CD4-positive, alpha-beta T cell (primary cell): ENCODE measurements around the gene USP12. TPM values are rescaled to one million over a fixed set of nuclear protein-coding genes. Genes with fewer than 3 reads are reported as not detected.

Source experiments
- ATAC-seq: fragments of 200-7000 bp; cut with Tn5 transposase; one replicate; pipeline ENCODE4 v1.10.0; 2022; ENCODE audit warnings: mild to moderate bottlenecking; ENCODE audit not compliant: poor library complexity
- CTCF ChIA-PET: fragments of 350-600 bp; sonication (Branson Sonifier 250); formaldehyde crosslinking; loops from one replicate; lab custom pipeline; 2021; ENCODE audit warnings: antibody characterized with exemption, inconsistent platforms; lab: Charles Lee
- POLR2A ChIA-PET: fragments of 350-600 bp; sonication (Branson Sonifier 250); formaldehyde crosslinking; loops from one replicate; lab custom pipeline; 2021; ENCODE audit warnings: antibody characterized with exemption, inconsistent platforms; lab: Charles Lee
- DNase-seq, 14 experiments: peaks; one replicate each; pipeline ENCODE4 v3.0.0-alpha.2; 2013 to 2020; ENCODE audit warnings: mixed read lengths in 2 of 14
- H3K27ac ChIP-seq, 2 donors: one replicate each; pipeline versions ENCODE4 v1.5.1 to v1.7.0; 2013; ENCODE audit warnings: low read length in 2 of 2, low read depth in 1 of 2, mild to moderate bottlenecking in 1 of 2
- H3K27me3 ChIP-seq, 2 experiments: 1 replicate in 1 of 2; 2 replicates in 1 of 2; pipeline versions ENCODE4 v1.6.1 to v1.7.0; 2013; ENCODE audit warnings: low read length in 2 of 2, control low read depth in 1 of 2, mild to moderate bottlenecking in 1 of 2, moderate library complexity in 1 of 2; ENCODE audit not compliant: insufficient read depth in 2 of 2, control insufficient read depth in 1 of 2
- H3K36me3 ChIP-seq: one replicate; pipeline ENCODE4 v1.6.1; 2013; ENCODE audit warnings: low read length, control low read depth; ENCODE audit not compliant: insufficient read depth
- H3K4me1 ChIP-seq: one replicate; pipeline ENCODE4 v1.6.1; 2013; ENCODE audit warnings: low read length, control low read depth; ENCODE audit not compliant: insufficient read depth
- H3K4me3 ChIP-seq: one replicate; pipeline ENCODE4 v1.5.1; 2013; ENCODE audit warnings: mild to moderate bottlenecking, low read length, moderate library complexity
- H3K9me3 ChIP-seq, 2 experiments: 1 replicate in 1 of 2; 2 replicates in 1 of 2; pipeline versions ENCODE4 v1.6.1 to v1.7.0; 2013; ENCODE audit warnings: low read length in 2 of 2, mild to moderate bottlenecking in 2 of 2, control low read depth in 1 of 2, moderate library complexity in 1 of 2; ENCODE audit not compliant: control insufficient read depth in 1 of 2, insufficient read depth in 1 of 2
- H3K27ac Mint-ChIP-seq: one replicate; pipeline ENCODE4 v1.8.0; 2020; ENCODE audit warnings: mixed read lengths
- H3K27me3 Mint-ChIP-seq: one replicate; pipeline ENCODE4 v1.8.0; 2021; ENCODE audit warnings: mixed read lengths
- H3K36me3 Mint-ChIP-seq: one replicate; pipeline ENCODE4 v1.8.0; 2021; ENCODE audit warnings: low read depth, mixed read lengths
- H3K4me1 Mint-ChIP-seq: one replicate; pipeline ENCODE4 v1.8.0; 2021; ENCODE audit warnings: low read depth, mixed read lengths
- H3K4me3 Mint-ChIP-seq: one replicate; pipeline ENCODE4 v1.8.0; 2020; ENCODE audit warnings: mild to moderate bottlenecking, mixed read lengths
- H3K9me3 Mint-ChIP-seq: one replicate; pipeline ENCODE4 v1.8.0; 2020; ENCODE audit warnings: mixed read lengths
- intact Hi-C, 2 experiments: fragments of 100-400 bp; cut with DNase I in 1 of 2; cut with micrococcal nuclease in 1 of 2; formaldehyde crosslinking; loops; one replicate each; pipeline versions ENCODE4 v1.15.1 to v1.9.0; 2023 to 2025; cut with DNase I, micrococcal nuclease
- total RNA-seq, 174 experiments: library from RNA in 2 of 174; stranded (reverse) in 2 of 174; gene quantifications; one replicate each; pipeline ENCODE4 v1.2.3 and lab custom pipeline; 2021 to 2026
- TF ChIP-seq, protein P1 (sequence below): fragments of 200-600 bp; IDR thresholded peaks from one replicate; pipeline ENCODE4 v1.8.0; 2022; ENCODE audit warnings: antibody characterized with exemption, mild to moderate bottlenecking

Gene USP12
- total RNA-seq, 2 experiments from 2014 or later, result 56.9 to 58.8 TPM

DNA sequence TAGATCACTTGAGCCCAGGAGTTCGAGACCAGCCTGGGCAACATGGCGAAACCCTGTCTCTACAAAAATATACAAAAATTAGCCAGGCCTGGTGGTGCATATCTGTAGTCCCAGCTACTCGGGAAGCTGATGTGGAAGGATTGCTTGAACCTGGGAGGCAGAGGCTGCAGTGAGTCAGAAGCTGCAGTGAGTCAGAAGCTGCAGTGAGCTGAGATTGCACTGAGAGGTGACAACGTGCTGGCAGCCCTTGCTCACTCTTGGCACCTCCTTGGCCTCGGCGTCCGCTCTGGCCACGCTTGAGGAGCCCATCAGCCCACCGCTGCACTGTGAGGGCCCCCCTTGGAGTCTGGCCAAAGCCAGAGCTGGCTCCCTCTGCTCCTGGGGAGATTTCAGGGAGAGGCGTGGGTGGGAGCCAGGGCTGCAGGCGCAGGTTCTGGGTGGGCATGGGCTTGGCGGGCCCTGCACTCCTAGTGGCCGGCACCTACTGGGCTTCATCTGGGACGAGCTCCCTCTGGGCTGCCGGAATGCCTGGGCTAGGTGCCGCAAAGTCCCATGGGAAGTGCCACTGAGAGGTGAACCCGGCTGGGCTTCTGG, 40.3 kb upstream of the USP12 start:
- Mint-ChIP-seq H3K9me3 (peaks cover 5% of the 10 kb centered on the region), H3K27ac (no peak overlapping the region), H3K4me3 (no peak overlapping the region), H3K4me1 (no peaks in the 10 kb centered on the region), H3K36me3 (peaks cover 5% of the 10 kb centered on the region), H3K27me3 (no peaks in the 10 kb centered on the region)
- ChIA-PET CTCF (no interaction called here), POLR2A (no interaction called here)
- DNase-seq, result no peak
- TF ChIP-seq, protein P1, sequence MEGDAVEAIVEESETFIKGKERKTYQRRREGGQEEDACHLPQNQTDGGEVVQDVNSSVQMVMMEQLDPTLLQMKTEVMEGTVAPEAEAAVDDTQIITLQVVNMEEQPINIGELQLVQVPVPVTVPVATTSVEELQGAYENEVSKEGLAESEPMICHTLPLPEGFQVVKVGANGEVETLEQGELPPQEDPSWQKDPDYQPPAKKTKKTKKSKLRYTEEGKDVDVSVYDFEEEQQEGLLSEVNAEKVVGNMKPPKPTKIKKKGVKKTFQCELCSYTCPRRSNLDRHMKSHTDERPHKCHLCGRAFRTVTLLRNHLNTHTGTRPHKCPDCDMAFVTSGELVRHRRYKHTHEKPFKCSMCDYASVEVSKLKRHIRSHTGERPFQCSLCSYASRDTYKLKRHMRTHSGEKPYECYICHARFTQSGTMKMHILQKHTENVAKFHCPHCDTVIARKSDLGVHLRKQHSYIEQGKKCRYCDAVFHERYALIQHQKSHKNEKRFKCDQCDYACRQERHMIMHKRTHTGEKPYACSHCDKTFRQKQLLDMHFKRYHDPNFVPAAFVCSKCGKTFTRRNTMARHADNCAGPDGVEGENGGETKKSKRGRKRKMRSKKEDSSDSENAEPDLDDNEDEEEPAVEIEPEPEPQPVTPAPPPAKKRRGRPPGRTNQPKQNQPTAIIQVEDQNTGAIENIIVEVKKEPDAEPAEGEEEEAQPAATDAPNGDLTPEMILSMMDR, result no peak
- Histone ChIP-seq H3K27ac (no peak overlapping the region), H3K9me3 (peaks cover 0 to 21% of the 10 kb centered on the region in 2 experiments), H3K36me3 (no peaks in the 10 kb centered on the region), H3K27me3 (no peaks in the 10 kb centered on the region), H3K4me3 (no peak overlapping the region), H3K4me1 (no peaks in the 10 kb centered on the region)
- ATAC-seq, result no peak
- intact Hi-C loops, result no loop called here

DNA sequence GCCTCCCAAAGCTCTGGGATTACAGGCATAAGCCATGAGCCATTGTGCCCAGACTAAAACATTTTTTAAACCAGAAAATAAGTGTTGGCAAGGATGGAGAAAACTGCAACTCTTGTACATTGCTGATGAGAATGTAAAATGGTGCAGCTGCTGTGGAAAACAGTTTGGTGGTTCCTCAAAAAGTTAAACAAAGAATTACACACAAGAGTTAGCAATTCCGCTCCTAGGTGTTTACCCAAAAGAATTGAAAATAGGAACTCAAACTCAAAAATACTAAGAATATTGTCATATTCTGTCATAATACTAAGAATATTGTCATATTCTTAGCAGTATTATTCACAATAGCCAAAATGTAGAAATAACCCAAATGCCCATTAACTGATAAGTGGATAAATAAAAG, 39.7 kb upstream of the USP12 start:
- Histone ChIP-seq H3K4me1 (no peaks in the 10 kb centered on the region), H3K9me3 (peaks cover 0 to 21% of the 10 kb centered on the region in 2 experiments), H3K27ac (no peak overlapping the region), H3K36me3 (no peaks in the 10 kb centered on the region), H3K27me3 (no peaks in the 10 kb centered on the region), H3K4me3 (no peak overlapping the region)
- DNase-seq (no peak), ATAC-seq (no peak)
- CTCF ChIA-PET, result no interaction called here
- H3K27me3 Mint-ChIP-seq, result no peaks in the 10 kb centered on the region
- no peak overlapping the region for H3K4me3 Mint-ChIP-seq
- H3K27ac Mint-ChIP-seq, result no peak overlapping the region
- H3K36me3 Mint-ChIP-seq, result peaks cover 5% of the 10 kb centered on the region
- H3K4me1 Mint-ChIP-seq, result no peaks in the 10 kb centered on the region
- intact Hi-C loops, result no loop called here
- TF ChIP-seq, protein P1, result no peak
- POLR2A ChIA-PET, result no interaction called here
- peaks cover 5% of the 10 kb centered on the region for H3K9me3 Mint-ChIP-seq

DNA sequence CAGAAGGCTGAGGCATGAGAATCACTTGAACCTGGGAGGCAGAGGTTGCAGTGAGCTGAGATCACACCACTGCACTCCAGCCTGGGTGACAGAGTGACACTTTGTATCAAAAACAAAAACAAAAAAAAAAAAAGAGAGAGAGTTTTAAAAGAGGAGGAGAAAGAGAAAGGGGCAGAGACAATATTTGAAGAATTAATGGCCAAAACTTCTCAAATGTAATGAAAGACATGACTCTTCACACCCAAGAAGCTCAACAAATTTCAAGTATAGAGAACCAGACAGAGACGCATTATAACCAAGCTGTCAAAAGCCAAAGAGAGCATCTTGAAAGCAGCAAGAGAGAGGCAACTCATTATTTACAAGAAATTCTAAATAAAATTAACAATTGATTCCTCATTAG, 36.9 kb upstream of the USP12 start:
- ATAC-seq (no peak), DNase-seq (no peak)
- H3K9me3 Mint-ChIP-seq, result peaks cover 5% of the 10 kb centered on the region
- no peaks in the 10 kb centered on the region for H3K27me3 Mint-ChIP-seq
- H3K36me3 ChIP-seq, result no peaks in the 10 kb centered on the region
- no peak overlapping the region for H3K27ac ChIP-seq
- ChIA-PET POLR2A (no interaction called here), CTCF (interaction anchor here (0.6 kb wide), 1 partner anchor 1053 kb away, joined by 3 read pairs; no protein-coding TSS in a partner anchor)
- H3K4me1 ChIP-seq, result no peaks in the 10 kb centered on the region
- no peaks in the 10 kb centered on the region for H3K4me1 Mint-ChIP-seq
- TF ChIP-seq, protein P1, result no peak
- peaks cover 0 to 21% of the 10 kb centered on the region in 2 experiments for H3K9me3 ChIP-seq
- H3K36me3 Mint-ChIP-seq, result peaks cover 5% of the 10 kb centered on the region
- H3K4me3 ChIP-seq, result no peak overlapping the region
- no peak overlapping the region for H3K4me3 Mint-ChIP-seq
- no peak overlapping the region for H3K27ac Mint-ChIP-seq
- intact Hi-C loops, result no loop called here
- no peaks in the 10 kb centered on the region for H3K27me3 ChIP-seq
